Measurements from ENCODE around the gene FASLG. TPM values are rescaled to one million over a fixed set of nuclear protein-coding genes. Genes with fewer than 3 reads are reported as not detected.

The FASLG gene
- total RNA-seq, 1 donor from 2014 or later, result not detected

- DNase-seq, result no peak
Measured at GRCh38 chr1:172647110-172647564, 11.8 kb upstream of the FASLG start.

- DNase-seq, result no peak
Measured at GRCh38 chr1:172647987-172648386, 10.9 kb upstream of the FASLG start.

DNA sequence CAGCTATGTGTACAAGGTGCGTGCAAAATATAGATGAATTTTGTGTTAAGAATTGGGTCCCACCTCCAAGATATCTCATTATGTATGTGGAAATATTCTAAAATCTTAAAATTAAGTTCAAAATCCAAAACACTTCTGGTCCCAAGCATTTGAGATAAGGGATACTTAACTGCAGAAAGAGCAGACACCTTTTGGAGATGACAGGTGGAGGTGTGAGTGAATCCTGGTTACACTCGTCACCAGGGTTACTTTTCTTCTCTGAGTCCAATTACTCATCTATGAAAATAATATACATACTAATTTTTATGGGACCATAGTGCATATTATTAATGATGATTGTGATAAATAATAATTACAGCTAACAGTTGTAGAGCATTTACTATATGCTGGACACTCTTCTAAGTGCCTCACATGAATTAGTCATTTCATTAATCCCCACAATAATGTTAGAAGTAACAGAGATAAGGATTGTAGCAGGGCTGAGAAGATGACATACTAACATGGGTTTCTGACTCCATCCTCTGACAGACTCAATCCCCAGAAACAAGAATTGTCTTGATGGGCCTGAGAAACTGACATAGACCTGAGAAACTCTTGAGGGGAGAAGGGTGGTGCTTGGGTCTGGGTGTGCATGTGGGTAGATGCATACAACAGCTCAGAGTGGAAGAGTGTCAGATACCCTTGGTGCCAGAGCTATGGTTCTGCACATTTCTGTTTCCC lies 8.3 kb upstream of the FASLG start:
- DNase-seq, result no peak

DNA sequence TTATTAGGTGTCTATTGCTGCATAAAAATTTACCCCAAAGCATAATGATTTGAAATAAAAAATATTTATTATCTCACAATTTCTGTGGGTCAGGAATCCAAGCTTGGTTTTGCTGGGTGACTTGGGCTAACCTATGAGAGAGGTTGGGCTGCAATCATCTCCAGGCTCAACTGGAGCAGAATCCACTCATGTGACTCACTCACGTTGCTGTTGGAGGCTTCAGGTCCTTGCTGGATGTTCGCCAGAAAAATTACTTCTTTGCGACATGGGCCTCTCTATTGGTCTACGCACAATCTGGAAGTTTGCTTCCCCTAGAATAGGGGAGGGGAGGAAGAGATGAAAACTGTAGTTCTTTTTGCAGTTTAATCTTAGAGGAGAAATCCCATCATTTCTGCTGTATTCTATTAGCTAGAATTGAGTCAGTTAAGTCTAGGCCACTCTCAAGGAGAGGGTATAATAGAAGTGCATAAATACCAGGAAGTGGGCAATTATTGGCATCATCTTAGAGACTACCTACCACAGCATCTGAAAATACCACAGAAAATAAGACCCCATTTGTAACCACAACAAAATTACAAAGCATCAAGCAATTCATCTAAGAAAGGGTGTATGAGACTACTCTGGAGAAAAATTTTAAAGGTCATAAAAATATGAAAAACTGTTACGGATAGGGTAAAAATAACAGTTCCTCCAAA lies 5.7 kb upstream of the FASLG start:
- DNase-seq, result no peak

GRCh38 chr1:172654535-172654934 lies 4.4 kb upstream of the FASLG start:
- DNase-seq, result no peak

DNA sequence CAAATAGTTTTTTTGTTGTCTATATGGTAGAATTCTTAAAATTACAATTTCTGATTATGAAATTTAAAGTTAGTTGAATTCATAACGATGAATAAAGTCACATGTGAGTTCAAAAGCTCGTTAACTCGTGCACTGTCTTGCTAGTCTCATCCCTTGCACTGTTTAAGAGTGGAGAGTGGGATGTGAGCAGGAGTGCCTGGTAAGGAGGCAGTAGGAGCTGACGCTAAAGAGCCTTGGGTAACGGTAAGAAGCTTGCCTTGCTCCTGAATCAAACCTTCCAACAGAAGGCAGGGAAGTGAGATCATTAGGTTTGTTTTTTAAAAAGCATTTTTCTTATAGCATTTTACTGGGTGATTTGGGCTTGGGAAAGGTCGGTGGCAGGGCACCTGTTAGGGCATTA lies 2.3 kb upstream of the FASLG start:
- DNase-seq, result no peak

DNA sequence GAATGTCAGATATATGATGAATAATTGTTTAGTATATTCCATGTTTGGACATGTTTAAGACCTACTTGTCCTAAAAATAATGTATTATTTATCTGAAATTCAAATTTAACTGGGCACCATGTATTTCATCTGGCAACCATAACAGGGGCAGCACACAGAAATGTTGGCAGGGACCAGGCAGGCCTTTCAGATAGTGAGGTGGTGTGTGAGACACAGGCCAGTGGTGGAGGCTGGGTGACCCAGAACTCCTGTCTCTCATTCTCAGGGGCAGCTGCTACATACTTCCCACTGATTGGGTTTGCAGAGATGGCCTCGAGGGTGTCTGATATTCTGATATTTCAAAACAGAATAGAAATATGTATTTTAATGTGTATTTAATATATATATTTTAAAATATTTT lies 1.3 kb upstream of the FASLG start:
- DNase-seq, result no peak

DNA sequence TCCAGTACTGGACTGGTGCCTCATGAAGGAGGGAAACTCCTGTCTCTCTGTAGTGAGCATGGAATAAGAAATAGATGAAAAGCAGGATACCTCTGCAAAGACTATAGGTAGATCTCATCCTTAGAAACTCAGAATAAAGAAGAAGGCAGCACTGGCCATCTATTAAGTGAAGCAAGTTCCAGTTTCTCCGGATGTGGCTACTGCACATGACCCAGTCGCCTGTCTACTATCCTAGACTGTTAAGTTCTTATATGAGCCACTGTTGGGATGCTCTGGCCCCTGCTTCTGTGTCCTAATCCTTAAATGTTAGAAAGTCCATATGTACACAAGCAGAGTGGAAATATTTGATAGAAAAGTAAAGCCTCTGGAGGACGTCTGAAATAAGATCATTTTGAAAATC lies 2.2 kb downstream of the FASLG start:
- no peak for DNase-seq

- DNase-seq, result no peak
Measured at GRCh38 chr1:172662464-172663109, 3.7 kb downstream of the FASLG start.

GRCh38 chr1:172663732-172664131 lies 4.8 kb downstream of the FASLG start:
- no peak for DNase-seq

- no peak for DNase-seq
Measured at GRCh38 chr1:172668097-172668496, 9.2 kb downstream of the FASLG start.

- DNase-seq, result no peak
Measured at GRCh38 chr1:172669011-172669410, 10.1 kb downstream of the FASLG start.

GRCh38 chr1:172670316-172670715 lies 11.4 kb downstream of the FASLG start:
- DNase-seq, result no peak

DNA sequence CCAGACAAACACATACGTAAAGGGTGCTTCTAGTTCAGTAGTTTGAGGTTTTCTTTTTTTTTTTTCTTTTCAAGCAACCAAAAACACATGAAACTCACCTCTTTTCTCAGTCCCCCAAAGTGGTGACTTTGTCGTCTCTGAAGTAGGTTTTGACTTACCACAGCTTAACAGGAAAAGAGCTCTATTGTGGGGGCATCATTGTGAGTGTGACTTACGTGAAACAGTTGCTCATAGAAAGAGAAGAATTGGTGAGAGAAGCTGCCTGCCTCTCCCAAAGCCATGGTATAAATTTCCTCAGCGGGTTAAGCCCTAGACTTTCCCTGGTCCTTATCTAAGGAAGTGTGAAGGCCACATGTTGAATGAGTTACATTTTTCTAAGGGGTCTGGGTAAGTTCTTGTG lies 11.9 kb downstream of the FASLG start:
- no peak for DNase-seq

- DNase-seq, result no peak
Measured at GRCh38 chr1:172671591-172671990, 12.7 kb downstream of the FASLG start.

DNA sequence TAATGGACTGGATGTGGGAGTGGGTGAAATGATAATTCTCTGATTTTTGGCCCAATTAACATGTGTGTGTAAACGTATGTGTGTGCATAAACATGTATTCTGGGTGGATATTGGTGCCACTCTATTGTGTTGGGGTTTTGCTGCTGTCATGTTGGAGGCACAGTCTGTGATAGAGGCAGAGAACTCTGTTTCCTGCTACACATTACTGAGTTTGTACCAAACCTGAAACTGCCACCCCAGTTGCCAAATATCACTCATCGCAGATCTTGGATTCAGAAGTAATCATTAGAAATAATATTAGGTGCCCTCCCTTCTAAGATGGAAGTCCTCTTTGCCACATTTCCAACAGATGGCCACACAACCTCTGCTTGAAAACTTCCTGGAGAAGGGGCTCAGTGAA lies 13.8 kb downstream of the FASLG start:
- DNase-seq, result no peak

GRCh38 chr1:172673761-172674160 lies 14.9 kb downstream of the FASLG start:
- no peak for DNase-seq

DNA sequence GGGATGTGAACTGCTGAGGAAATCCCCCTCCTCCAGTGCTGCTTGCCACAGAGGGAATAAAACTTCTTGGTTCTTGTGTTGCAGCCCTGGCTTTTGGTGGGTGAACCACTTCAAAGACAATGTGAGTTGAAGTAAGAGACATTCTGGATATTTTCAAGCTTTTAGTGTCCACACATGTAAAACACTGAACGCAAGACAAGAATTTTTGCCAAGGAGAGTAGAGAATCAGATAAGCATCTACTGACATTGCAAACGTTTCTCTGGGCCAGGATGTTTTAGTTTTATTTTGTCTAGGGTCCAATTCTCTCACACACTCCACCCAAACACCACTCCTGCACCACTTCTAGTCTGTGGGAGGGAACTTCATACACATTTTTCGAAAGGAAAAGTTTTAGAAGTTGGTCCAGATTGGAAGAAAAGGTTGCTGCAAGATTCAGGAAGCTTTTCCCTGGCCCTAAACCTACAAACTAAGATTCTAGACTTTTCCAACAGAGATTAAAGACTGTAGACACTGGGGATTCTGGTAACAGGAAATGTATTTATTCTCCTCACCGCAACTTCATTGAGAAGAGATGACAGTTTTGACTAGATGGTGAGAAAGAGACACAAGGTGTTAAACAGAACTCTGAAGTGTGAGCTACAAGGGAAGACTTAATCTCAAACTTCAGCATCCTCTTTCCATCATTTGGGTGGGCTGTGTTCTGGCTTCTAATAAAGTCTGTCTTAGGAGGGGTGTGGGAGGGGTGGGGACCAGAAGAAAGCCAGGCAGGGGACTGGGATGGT lies 16.1 kb downstream of the FASLG start:
- DNase-seq, result no peak

DNA sequence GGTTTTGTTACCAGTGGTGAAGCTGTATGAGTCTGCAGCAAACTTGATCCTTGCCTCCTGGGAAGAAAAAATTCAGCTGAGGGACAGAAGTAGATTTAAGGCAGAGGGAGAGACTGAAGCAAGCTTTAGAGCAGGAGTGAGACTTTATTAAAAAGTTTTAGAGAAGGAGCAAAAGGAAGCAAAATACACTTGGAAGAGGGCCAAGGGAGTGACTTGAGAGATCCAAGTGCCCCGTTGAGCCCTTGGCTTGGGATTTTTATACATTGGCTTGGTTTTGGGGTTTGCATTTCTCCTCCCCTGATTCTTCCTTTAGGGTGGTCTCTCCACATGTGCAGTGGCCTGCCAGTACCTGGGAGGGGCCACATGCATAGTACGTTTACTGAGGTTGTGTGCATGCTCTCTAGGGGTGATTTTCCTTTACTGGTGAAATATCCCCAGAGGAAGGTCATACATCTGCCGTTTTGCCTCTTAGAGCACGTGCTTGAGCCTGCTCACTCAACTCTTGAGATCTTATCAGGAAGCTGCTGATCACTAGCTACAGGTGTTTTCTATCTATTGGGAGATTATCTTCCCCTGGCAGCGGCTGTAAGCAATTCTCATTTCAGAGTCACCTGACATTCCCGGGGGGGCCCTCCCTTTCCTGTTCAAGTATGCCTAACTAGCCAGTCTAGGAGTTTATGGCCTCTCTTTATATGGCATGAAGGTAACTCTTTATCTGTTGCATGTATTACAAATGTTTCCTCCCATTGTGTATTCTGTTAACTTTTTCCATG lies 20.3 kb downstream of the FASLG start:
- DNase-seq, result no peak

GRCh38 chr1:172680244-172680643 lies 21.3 kb downstream of the FASLG start:
- DNase-seq, result no peak

DNA sequence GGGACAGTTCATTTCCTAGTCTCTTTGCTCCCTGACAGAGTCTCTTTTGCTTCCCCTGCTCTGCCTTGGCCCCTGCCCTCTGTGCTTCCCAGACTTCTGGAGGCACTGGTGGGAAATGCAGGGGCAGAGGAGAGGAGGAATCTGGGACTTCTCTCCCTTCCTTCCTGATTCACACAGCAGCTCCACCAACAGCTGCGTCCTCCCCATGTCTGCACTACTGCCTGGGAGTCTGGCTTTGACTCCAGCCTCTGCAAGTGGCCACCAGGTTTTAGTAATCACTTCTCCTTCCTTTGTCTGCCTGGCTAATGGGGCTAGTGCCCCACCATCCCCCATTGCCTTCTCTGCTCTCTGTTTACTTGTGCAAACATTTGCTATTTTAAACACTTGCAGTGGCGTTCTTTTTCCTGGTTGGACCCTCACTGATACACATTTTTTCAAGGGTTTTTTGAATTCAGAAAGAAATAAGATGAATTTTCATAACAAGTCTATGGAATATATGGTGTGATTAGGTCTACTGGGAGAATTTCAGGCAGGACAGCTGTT lies 21.9 kb downstream of the FASLG start:
- no peak for DNase-seq

DNA sequence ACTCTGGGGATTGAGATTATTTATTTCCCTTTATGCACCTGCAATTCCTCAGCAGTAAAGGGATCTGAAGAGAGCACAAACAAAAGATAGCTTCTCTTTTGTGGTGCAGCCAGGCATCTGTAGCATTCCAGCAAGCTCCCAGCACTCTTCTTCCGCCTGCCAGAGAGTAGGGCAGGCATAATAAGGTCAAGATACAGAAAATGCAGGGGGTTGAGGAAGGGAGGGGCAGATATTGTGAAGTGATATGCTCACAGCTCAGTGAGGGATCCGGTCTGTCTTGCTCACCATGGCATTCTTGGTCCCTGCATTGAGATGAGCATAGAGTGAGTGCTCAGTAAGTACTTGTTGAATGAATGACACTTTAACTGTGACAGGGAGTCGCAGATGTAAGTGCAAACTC lies 23.9 kb downstream of the FASLG start:
- DNase-seq, result no peak

Measured in skin of body (tissue), 2 donors.